Sigmoid colon (tissue), 4 donors: ENCODE results near the gene NPHP1.
"Not testable (repeated sequence)": the region's sequence is repeated elsewhere in the genome, so short reads cannot be mapped to it uniquely, and the experiment has no call there.

Source experiments
- EP300 ChIP-seq, 4 donors: sonication (generic); formaldehyde crosslinking; IDR thresholded peaks; one replicate each; pipeline ENCODE4 v1.6.1; 2017; ENCODE audit warnings: antibody characterized with exemption in 4 of 4
- POLR2AphosphoS5 ChIP-seq, 4 donors: sonication (generic); formaldehyde crosslinking; IDR thresholded peaks; one replicate each; pipeline ENCODE4 v1.6.1; 2017; ENCODE audit warnings: antibody characterized with exemption in 4 of 4
- TF ChIP-seq, protein P1 (sequence below), 4 experiments: fragments of 450-650 bp in 3 of 4; fragments of 200-600 bp in 1 of 4; IDR thresholded peaks; one replicate each; pipeline ENCODE4 v1.5.1; 2016 to 2019; ENCODE audit warnings: antibody characterized with exemption in 4 of 4, mild to moderate bottlenecking in 3 of 4, moderate library complexity in 2 of 4

DNA sequence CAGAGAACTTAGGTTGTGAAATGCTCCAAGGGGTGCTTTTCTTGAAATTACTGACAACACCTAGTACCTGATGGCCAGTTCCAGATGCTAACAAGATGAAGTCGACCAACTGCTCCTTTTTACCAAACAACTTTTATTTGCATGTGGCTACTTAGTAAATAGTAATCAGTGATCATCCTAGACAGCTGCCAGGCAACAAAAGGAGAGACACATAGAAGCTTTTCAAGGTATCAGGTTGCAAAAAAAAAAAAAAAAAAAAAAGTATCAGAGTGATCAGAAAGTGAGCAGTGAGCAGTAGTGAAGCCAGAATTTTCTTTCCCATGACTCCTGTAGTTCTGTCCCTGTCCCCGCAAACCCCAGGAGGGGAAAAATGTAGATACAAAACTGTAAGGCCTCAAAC lies 121.1 kb downstream of the NPHP1 start:
- TF ChIP-seq, protein P1, sequence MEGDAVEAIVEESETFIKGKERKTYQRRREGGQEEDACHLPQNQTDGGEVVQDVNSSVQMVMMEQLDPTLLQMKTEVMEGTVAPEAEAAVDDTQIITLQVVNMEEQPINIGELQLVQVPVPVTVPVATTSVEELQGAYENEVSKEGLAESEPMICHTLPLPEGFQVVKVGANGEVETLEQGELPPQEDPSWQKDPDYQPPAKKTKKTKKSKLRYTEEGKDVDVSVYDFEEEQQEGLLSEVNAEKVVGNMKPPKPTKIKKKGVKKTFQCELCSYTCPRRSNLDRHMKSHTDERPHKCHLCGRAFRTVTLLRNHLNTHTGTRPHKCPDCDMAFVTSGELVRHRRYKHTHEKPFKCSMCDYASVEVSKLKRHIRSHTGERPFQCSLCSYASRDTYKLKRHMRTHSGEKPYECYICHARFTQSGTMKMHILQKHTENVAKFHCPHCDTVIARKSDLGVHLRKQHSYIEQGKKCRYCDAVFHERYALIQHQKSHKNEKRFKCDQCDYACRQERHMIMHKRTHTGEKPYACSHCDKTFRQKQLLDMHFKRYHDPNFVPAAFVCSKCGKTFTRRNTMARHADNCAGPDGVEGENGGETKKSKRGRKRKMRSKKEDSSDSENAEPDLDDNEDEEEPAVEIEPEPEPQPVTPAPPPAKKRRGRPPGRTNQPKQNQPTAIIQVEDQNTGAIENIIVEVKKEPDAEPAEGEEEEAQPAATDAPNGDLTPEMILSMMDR (IDR thresholded peaks at IDR 0.05) = not testable (repeated sequence)
- not testable (repeated sequence) for TF ChIP-seq POLR2AphosphoS5, EP300 (IDR thresholded peaks at IDR 0.05)
